Body of pancreas (tissue), 4 donors: ENCODE measurements around the gene MYB. TPM values are rescaled to one million over a fixed set of nuclear protein-coding genes. Genes with fewer than 3 reads are reported as not detected.

ENCODE experiments used
- ATAC-seq: fragments of 150-250 bp; one replicate; pipeline ENCODE4 v1.9.1; 2016
- DNase-seq, 4 donors: peaks; one replicate each; pipeline ENCODE4 v3.0.0-alpha.2; 2019
- H3K27ac ChIP-seq, 4 donors: fragments of 200-600 bp; sonication (generic); 1 replicate in 3 of 4; 2 replicates in 1 of 4; pipeline versions ENCODE4 v1.5.1 to v1.6.1; 2016 to 2019; ENCODE audit warnings: mild to moderate bottlenecking in 1 of 4, mixed read lengths in 1 of 4, moderate library complexity in 1 of 4
- H3K27me3 ChIP-seq, 2 donors: fragments of 200-600 bp; sonication (generic); one replicate each; pipeline ENCODE4 v1.6.0; 2016; ENCODE audit warnings: mild to moderate bottlenecking in 1 of 2
- H3K36me3 ChIP-seq, 2 donors: fragments of 200-600 bp; sonication (generic); replicated peaks in 1 of 2; 2 replicates each; pipeline ENCODE4 v1.5.1; 2016; ENCODE audit warnings: low read depth in 2 of 2; ENCODE audit not compliant: insufficient read depth in 1 of 2
- H3K4me1 ChIP-seq: fragments of 200-600 bp; sonication (generic); one replicate; pipeline ENCODE4 v1.6.0; 2016
- H3K4me3 ChIP-seq, 2 donors: fragments of 200-600 bp; sonication (generic); 1 replicate in 1 of 2; 2 replicates in 1 of 2; pipeline ENCODE4 v1.5.1; 2016 to 2019
- H3K9me3 ChIP-seq, 3 donors: fragments of 200-600 bp; sonication (generic); 1 replicate in 2 of 3; 2 replicates in 1 of 3; pipeline ENCODE4 v1.5.1; 2016
- CTCF ChIP-seq, 7 experiments: fragments of 450-650 bp in 4 of 7; fragments of 200-600 bp in 3 of 7; sonication (generic) in 3 of 7; IDR thresholded peaks; one replicate each; pipeline ENCODE4 v1.5.1; 2016 to 2019; ENCODE audit warnings: antibody characterized with exemption in 7 of 7
- POLR2A ChIP-seq, 3 donors: fragments of 450-650 bp; IDR thresholded peaks; one replicate each; pipeline ENCODE4 v1.6.1; 2016; ENCODE audit warnings: antibody characterized with exemption in 3 of 3, mild to moderate bottlenecking in 2 of 3
- WGBS, 2 donors: methylation state at CpG; one replicate each; pipeline ENCODE4 v1.1.5; 2017; 5-methylcytosine and 5-hydroxymethylcytosine counted together
- intact Hi-C: fragments of 100-400 bp; cut with DNase I; formaldehyde crosslinking; loops from one replicate; pipeline ENCODE4 v1.15.1; 2023
- total RNA-seq, 2 donors: library from RNA; depleted of rRNA; stranded (reverse); fragments of >200 nt; gene quantifications; one replicate each; pipeline ENCODE4 v1.1.0, GENCODE V29; 2016

MYB gene
- total RNA-seq, 2 donors from 2014 or later, result not detected

- intact Hi-C loops, result no loop called here
- no peak for DNase-seq
- Histone ChIP-seq H3K36me3 (no peaks in the 10 kb centered on the region), H3K4me3 (no peak overlapping the region), H3K27me3 (no peaks in the 10 kb centered on the region), H3K4me1 (no peaks in the 10 kb centered on the region), H3K9me3 (no peaks in the 10 kb centered on the region), H3K27ac (no peak overlapping the region)
- no peak for ATAC-seq
- 68 to 82% methylated on average over 2 of the region's 2 CpGs for WGBS, 2 donors
- no peak for TF ChIP-seq POLR2A (IDR thresholded peaks at IDR 0.05)
- TF ChIP-seq CTCF (IDR thresholded peaks at IDR 0.05), result no peak
Observed at GRCh38 chr6:135229996-135230395, 48.9 kb downstream of the MYB start.

- Histone ChIP-seq H3K4me3 (no peak overlapping the region), H3K9me3 (no peaks in the 10 kb centered on the region), H3K27ac (no peak overlapping the region), H3K36me3 (no peaks in the 10 kb centered on the region), H3K4me1 (no peaks in the 10 kb centered on the region), H3K27me3 (no peaks in the 10 kb centered on the region)
- WGBS, 2 donors, result 73 to 74% methylated on average over 3 of the region's 3 CpGs
- intact Hi-C loops, result no loop called here
- ATAC-seq (no peak), DNase-seq (no peak)
- TF ChIP-seq CTCF (IDR thresholded peaks at IDR 0.05) (no peak), POLR2A (IDR thresholded peaks at IDR 0.05) (no peak)
Observed at GRCh38 chr6:135230711-135231468, 49.8 kb downstream of the MYB start.

GRCh38 chr6:135231469-135231844, 50.3 kb downstream of the MYB start:
- no peak for TF ChIP-seq CTCF (IDR thresholded peaks at IDR 0.05)
- TF ChIP-seq POLR2A (IDR thresholded peaks at IDR 0.05), result no peak
- no peaks in the 10 kb centered on the region for H3K27me3 ChIP-seq
- intact Hi-C loops, result no loop called here
- no peaks in the 10 kb centered on the region for H3K36me3 ChIP-seq
- ATAC-seq (no peak), DNase-seq (no peak)
- 81 to 86% methylated on average over 1 of the region's 1 CpG for WGBS, 2 donors
- no peak overlapping the region for H3K4me3 ChIP-seq
- H3K9me3 ChIP-seq, result no peaks in the 10 kb centered on the region
- no peaks in the 10 kb centered on the region for H3K4me1 ChIP-seq
- H3K27ac ChIP-seq, result no peak overlapping the region

- H3K4me3 ChIP-seq, result no peak overlapping the region
- no peaks in the 10 kb centered on the region for H3K4me1 ChIP-seq
- DNase-seq (no peak), ATAC-seq (no peak)
- H3K27me3 ChIP-seq, result no peaks in the 10 kb centered on the region
- no peaks in the 10 kb centered on the region for H3K9me3 ChIP-seq
- TF ChIP-seq CTCF (IDR thresholded peaks at IDR 0.05), result no peak
- H3K36me3 ChIP-seq, result no peaks in the 10 kb centered on the region
- 64 to 72% methylated on average over 5 of the region's 5 CpGs for WGBS, 2 donors
- no peak overlapping the region for H3K27ac ChIP-seq
- intact Hi-C loops, result no loop called here
Observed at GRCh38 chr6:135233686-135234491, 52.8 kb downstream of the MYB start.
